OCI-LY3 (cell line): ENCODE results near the gene CHST14.

ENCODE experiments used
- CTCF ChIP-seq: fragments of 200-600, 300-600 bp; sonication (generic); IDR thresholded peaks from 2 replicates; pipeline ENCODE4 v1.5.1; 2014; ENCODE audit warnings: antibody characterized with exemption, low read length, low read depth
- EZH2phosphoT487 ChIP-seq: fragments of 200-600 bp; shearing (Covaris generic); IDR thresholded peaks from 2 replicates; pipeline ENCODE4 v1.6.1; 2018; ENCODE audit warnings: antibody characterized with exemption, mixed run types, low read depth

GRCh38 chr15:40456738-40457137, 14.0 kb upstream of the CHST14 start:
- TF ChIP-seq CTCF: no peak
- TF ChIP-seq EZH2phosphoT487: no peak
